HEK293T (cell line): ENCODE results near the gene SP3.
A peak's percentile ranks its signal among the peaks of the same experiment; 100 is the strongest.

Experiments
- CTCF ChIA-PET: fragments of 350-600 bp; formaldehyde crosslinking; extraction: SDS; loops from one replicate; lab custom pipeline; 2021; ENCODE audit warnings: antibody characterized with exemption, inconsistent platforms; lab: Yijun Ruan, JAX
- POLR2A ChIA-PET: fragments of 350-600 bp; formaldehyde crosslinking; extraction: SDS; loops from one replicate; lab custom pipeline; 2020; ENCODE audit warnings: antibody characterized with exemption, inconsistent platforms; lab: Yijun Ruan, JAX
- DNase-seq: peaks from one replicate; pipeline ENCODE4 v3.0.0; 2012; ENCODE audit warnings: mixed read lengths; ENCODE audit errors: extremely low spot score
- ARNT ChIP-seq: fragments of 450-650 bp; IDR thresholded peaks from 2 replicates; pipeline ENCODE4 v1.6.1; 2017; ENCODE audit warnings: mild to moderate bottlenecking
- BHLHE40 ChIP-seq: fragments of 450-650 bp; IDR thresholded peaks from 2 replicates; pipeline ENCODE4 v1.6.1; 2016; ENCODE audit warnings: mild to moderate bottlenecking, moderate library complexity, borderline replicate concordance
- CTBP1 ChIP-seq: fragments of 450-650 bp; IDR thresholded peaks from 2 replicates; pipeline ENCODE4 v1.6.1; 2016; ENCODE audit warnings: borderline replicate concordance
- ELF4 ChIP-seq: fragments of 450-650 bp; IDR thresholded peaks from 2 replicates; pipeline ENCODE4 v1.6.1; 2017; ENCODE audit warnings: antibody characterized with exemption
- FOXA1 ChIP-seq: fragments of 450-650 bp; IDR thresholded peaks from 2 replicates; pipeline ENCODE4 v1.6.1; 2016; ENCODE audit warnings: mild to moderate bottlenecking
- FOXK2 ChIP-seq: fragments of 450-650 bp; IDR thresholded peaks from 2 replicates; pipeline ENCODE4 v1.6.1; 2016; ENCODE audit warnings: mild to moderate bottlenecking
- FOXM1 ChIP-seq: fragments of 450-650 bp; IDR thresholded peaks from 2 replicates; pipeline ENCODE4 v1.6.1; 2017; ENCODE audit warnings: mild to moderate bottlenecking, borderline replicate concordance
- HDGF ChIP-seq: fragments of 450-650 bp; IDR thresholded peaks from 2 replicates; pipeline ENCODE4 v1.6.1; 2017; ENCODE audit warnings: antibody characterized with exemption, borderline replicate concordance
- L3MBTL2 ChIP-seq: fragments of 450-650 bp; conservative IDR thresholded peaks from 2 replicates; pipeline ENCODE4 v1.6.1; 2016; ENCODE audit warnings: mild to moderate bottlenecking
- LEF1 ChIP-seq: fragments of 450-650 bp; IDR thresholded peaks from 2 replicates; pipeline ENCODE4 v1.6.1; 2017; ENCODE audit warnings: mild to moderate bottlenecking, borderline replicate concordance
- NFRKB ChIP-seq: fragments of 450-650 bp; IDR thresholded peaks from 2 replicates; pipeline ENCODE4 v1.6.1; 2016; ENCODE audit warnings: mild to moderate bottlenecking, moderate library complexity
- SP1 ChIP-seq: fragments of 450-650 bp; IDR thresholded peaks from 2 replicates; pipeline ENCODE4 v1.6.1; 2017
- SUZ12 ChIP-seq: fragments of 450-650 bp; IDR thresholded peaks from 2 replicates; pipeline ENCODE4 v1.6.1; 2016; ENCODE audit warnings: mild to moderate bottlenecking
- TARDBP ChIP-seq: fragments of 450-650 bp; IDR thresholded peaks from 2 replicates; pipeline ENCODE4 v1.6.1; 2016
- ZNF384 ChIP-seq: fragments of 450-650 bp; IDR thresholded peaks from 2 replicates; pipeline ENCODE4 v1.6.1; 2016
- TF ChIP-seq, protein P1 (sequence below): fragments of 450-650 bp; IDR thresholded peaks from 2 replicates; pipeline ENCODE4 v1.6.1; 2016

The SP3 gene

DNA sequence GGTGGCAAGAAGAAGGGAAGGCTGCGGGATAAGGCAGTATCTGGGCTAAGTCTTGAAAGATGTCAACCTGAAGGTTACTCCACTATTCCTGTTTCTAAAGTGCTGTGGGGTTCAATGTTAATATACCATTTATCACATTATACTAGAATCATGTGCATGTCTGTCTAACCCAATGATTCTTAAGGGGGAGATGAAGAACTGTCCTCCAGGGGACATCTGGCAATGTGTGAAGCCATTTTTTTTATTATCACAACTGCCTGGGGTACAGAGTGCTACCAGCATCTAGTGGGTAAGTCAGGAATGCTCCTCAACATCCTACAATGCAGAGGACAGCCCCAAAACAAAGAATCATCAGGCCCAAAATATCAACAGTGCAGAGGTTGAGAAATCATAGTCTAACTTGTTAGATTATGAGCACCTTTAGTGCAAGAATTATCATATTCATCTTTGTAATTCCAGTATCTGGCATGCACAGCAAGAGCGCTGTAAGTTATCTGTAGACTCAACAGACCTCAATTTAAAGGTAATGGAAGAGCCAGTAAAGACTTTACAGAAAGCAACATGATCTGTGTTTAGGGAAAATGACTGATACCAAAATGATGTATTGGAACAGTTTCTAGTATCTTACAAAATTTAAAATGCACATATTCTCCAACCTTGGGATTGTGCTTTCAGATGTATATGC, 26.3 kb downstream of the SP3 start:
- CTCF ChIA-PET = no interaction called here
- POLR2A ChIA-PET = interaction anchor here (0.6 kb wide), 1 partner anchor 927 kb away, joined by 3 read pairs; no protein-coding TSS in a partner anchor
- TF ChIP-seq L3MBTL2 (no peak), FOXM1 (no peak), ZNF384 (no peak), TARDBP (no peak), HDGF (no peak), LEF1 (no peak)
- DNase-seq = no peak

DNA sequence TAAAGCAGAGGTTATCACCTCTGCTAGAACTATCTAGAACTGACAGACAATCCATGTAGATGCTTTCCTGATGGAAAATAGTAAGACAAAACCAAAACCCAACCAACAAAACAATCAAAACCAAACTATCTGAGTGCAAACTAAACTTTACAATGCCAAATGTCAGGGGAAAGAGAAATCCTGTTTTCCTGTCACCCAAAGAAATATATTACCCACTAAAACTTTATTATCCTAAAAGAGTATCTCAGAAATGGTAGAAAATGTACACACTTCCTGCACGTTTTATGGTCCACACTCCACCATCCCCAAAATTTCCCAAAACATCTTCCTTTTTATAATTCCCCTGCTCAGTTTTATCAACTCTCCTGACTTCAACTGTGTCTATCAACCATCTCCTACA, 29.9 kb downstream of the SP3 start:
- DNase-seq = no peak
- ChIA-PET CTCF (no interaction called here), POLR2A (no interaction called here)
- TF ChIP-seq CTBP1 = no peak
- TF ChIP-seq, protein P1, sequence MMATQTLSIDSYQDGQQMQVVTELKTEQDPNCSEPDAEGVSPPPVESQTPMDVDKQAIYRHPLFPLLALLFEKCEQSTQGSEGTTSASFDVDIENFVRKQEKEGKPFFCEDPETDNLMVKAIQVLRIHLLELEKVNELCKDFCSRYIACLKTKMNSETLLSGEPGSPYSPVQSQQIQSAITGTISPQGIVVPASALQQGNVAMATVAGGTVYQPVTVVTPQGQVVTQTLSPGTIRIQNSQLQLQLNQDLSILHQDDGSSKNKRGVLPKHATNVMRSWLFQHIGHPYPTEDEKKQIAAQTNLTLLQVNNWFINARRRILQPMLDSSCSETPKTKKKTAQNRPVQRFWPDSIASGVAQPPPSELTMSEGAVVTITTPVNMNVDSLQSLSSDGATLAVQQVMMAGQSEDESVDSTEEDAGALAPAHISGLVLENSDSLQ = peak; percentile 78

DNA sequence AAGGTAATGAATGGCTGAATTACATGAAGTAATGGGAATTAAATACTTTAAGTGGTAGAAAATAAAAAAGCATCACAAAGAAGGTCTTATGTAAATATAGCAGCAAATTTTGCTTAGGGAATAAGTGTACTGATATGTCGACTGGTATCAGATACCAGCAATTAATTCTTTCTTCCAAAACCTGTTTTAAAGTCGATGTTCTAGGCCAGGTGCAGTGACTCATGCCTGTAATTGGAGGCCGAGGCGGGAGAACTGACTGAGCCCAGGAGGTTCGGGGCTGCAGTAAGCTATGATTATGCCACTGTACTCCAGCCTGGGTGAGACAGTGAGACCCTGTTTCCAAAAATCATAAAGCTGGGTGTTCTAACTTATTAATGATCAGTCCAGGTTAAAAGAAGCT, 30.3 kb downstream of the SP3 start:
- ChIA-PET CTCF (no interaction called here), POLR2A (no interaction called here)
- TF ChIP-seq ARNT (no peak), FOXK2 (no peak)
- no peak for DNase-seq

DNA sequence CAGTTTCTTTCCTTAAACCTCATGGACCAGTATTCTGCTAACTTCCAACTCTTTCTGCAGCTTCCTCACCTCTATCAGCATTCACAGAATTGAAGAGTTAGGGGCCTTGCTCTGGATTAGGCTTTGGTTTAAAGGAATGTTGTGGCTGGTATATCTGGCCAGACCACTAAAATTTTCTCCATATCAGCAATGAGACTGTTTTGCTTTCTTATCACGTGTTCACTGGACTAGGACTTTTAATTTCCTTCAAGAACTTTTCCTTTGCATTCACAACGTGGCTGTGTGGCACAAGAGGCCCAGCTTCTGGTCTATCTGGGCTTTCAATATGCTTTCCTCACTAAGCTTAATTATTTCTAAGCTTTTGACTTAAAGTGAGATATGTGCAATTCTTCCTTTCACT, 33.4 kb downstream of the SP3 start:
- POLR2A ChIA-PET = no interaction called here
- CTCF ChIA-PET = no interaction called here
- DNase-seq = no peak
- TF ChIP-seq NFRKB = no peak
- no peak for TF ChIP-seq TARDBP
- TF ChIP-seq, protein P1 = no peak
- TF ChIP-seq ARNT = no peak
- no peak for TF ChIP-seq FOXK2
- no peak for TF ChIP-seq CTBP1
- TF ChIP-seq HDGF = no peak
- no peak for TF ChIP-seq L3MBTL2
- no peak for TF ChIP-seq FOXM1
- no peak for TF ChIP-seq ZNF384
- TF ChIP-seq SUZ12 = no peak

DNA sequence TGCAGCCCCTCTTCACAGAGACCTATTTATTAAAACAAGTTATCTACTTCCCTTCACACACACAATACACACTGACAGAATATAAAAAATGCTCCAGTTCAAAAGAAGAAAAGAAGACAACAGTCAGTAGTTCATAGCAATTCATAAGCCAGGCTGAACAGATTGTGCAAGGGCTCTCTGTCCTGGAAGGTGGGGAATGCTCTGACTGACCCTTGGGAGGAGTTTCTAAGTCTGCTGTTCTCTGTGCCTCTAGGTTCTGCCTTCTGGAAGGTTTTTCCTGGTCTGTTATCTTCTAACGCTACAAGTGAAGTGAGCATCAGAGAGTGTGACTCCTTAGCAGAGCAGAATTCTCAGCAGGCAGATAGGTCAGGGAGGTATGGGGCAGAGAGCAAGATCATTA, 35.7 kb downstream of the SP3 start:
- TF ChIP-seq ELF4 (no peak), ARNT (no peak), FOXA1 (no peak), L3MBTL2 (no peak), FOXM1 (no peak), TARDBP (no peak), SUZ12 (no peak), BHLHE40 (no peak), FOXK2 (no peak), NFRKB (no peak), ZNF384 (no peak), HDGF (no peak), LEF1 (no peak)
- TF ChIP-seq, protein P1 = no peak
- ChIA-PET CTCF (no interaction called here), POLR2A (no interaction called here)
- DNase-seq = no peak

DNA sequence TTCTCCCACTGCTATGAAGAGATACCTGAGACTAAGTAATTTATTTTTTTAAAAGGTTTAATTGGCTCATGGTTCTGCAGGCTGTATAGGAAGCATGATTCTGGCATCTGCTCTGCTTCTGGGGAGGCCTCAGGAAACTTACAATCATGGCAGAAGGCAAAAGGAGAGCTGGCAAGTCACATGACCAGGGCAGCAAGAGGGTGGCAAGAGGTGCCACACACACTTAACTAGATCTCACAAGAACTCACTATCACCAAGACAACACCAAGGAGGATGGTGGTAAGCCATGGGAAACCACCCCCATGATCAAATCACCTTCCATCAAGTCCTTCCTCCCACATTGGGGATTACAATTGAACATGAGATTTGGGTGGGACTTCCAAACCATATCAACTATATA, 38.3 kb downstream of the SP3 start:
- ChIA-PET POLR2A (no interaction called here), CTCF (no interaction called here)
- DNase-seq = no peak
- TF ChIP-seq ZNF384 (no peak), FOXA1 (no peak), SUZ12 (no peak), ARNT (no peak), FOXM1 (no peak), TARDBP (no peak)

DNA sequence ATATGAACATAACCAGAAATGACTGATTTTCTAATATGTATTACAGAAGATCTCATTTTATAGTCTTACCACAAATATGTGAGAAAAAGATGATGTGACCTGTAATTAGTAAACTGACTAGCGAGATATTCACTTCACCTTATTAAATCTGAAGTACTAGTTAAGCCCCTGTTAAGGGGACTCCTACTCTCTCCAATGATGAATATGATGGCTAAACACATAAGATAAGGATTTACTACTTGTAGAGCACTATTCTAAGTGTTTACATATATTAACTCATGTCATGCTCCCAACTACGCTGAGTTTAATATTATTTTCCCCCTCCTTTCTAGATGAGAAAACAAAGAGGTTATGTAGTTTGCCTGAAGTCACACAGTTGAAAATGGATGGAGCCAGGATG, 40.9 kb downstream of the SP3 start:
- ChIA-PET CTCF (no interaction called here), POLR2A (no interaction called here)

More for the DNA sequence above, 40.9 kb downstream of the SP3 start:
- DNase-seq = no peak
- no peak for TF ChIP-seq LEF1
- no peak for TF ChIP-seq NFRKB
- no peak for TF ChIP-seq ZNF384
- TF ChIP-seq TARDBP = no peak
- no peak for TF ChIP-seq HDGF
- no peak for TF ChIP-seq FOXA1
- TF ChIP-seq, protein P1 = no peak
- no peak for TF ChIP-seq ELF4
- TF ChIP-seq ARNT = no peak
- no peak for TF ChIP-seq SP1
- TF ChIP-seq SUZ12 = no peak
- no peak for TF ChIP-seq FOXK2
- no peak for TF ChIP-seq BHLHE40
